Stimulated activated CD4-positive, alpha-beta T cell treated with anti-CD3 and anti-CD28 coated beads, Interleukin-1b, Interleukin-23, amount 100 ng/mL, for 4 hours (primary cell): Measurements from ENCODE around the gene OR52E5.

Experiments
- DNase-seq, 2 donors: peaks; one replicate each; pipeline ENCODE4 v3.0.0-alpha.2; 2020; ENCODE audit warnings: low read depth in 2 of 2

Gene OR52E5

GRCh38 chr11:5892908-5893307, at the start of gene OR52E5:
TSS of gene OR52E5 (plus strand) at chr11:5893208. CDS start at chr11:5900777, 7,569 bp downstream.
- DNase-seq: no peak

- DNase-seq: no peak
These were observed 46.3 kb upstream of the OR52E5 start for GRCh38 chr11:5846701-5847100.

- DNase-seq: no peak
These were observed 45.3 kb upstream of the OR52E5 start for GRCh38 chr11:5847711-5848110.

DNA sequence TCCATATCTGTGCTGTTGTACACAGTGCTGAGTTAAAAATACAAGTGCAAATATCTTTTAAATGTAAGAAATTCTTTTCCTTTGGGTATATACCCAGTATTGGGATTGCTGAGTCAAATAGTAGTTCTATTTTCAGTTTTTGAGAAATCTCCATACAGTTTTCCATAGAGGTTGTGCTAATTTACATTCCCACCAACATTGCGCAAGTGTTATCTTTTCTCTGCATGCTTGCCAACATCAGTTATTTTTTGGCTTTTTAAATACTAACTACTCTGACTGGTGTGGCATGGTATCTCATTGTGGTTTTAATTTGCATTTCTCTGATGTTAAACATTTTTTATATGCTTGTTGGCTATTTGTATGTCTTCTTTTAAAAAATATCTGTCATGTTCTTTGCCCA, 42.0 kb upstream of the OR52E5 start:
- DNase-seq: no peak

DNA sequence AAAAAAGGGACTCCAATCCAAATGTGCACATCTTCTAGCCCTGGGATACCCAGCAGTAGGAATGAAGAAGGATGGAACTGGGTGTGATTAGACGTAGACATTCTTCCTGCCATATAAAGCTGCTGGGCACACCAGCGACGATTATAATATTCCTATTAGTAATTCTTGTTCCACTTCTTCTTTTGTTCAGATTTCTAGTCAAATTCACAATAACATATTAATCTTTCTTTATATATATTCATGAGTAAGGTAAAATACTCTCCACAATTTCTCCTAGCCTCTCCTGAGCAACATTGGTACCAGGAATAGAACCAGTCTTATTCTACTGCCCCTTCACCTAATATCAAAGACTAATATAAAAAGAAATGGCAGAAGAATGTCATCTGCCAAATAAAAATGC, 35.4 kb upstream of the OR52E5 start, which contains the start of gene OR52E8:
OR52E8 (minus strand) TSS at position 101 of the 400 bp plus-strand sequence; CDS start at position 101, 0 bp downstream.
- DNase-seq: no peak

DNA sequence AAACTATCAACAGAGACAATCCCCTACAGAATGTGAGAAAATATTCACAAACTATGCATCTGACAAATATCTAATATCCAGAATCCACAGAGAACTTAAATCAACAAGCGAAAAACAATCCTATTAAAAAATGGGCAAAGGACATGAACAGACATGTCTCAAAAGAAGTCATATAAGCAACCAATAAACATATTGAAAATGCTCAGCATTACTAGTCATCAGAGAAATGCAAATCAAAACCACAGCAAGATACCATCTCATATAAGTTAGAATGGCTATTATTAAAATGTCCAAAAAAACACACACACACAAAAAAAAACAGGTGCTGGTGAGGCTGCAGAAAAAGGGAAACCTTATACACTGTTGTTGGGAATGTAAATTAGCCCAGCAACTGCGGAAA, 27.2 kb upstream of the OR52E5 start:
- DNase-seq: no peak

DNA sequence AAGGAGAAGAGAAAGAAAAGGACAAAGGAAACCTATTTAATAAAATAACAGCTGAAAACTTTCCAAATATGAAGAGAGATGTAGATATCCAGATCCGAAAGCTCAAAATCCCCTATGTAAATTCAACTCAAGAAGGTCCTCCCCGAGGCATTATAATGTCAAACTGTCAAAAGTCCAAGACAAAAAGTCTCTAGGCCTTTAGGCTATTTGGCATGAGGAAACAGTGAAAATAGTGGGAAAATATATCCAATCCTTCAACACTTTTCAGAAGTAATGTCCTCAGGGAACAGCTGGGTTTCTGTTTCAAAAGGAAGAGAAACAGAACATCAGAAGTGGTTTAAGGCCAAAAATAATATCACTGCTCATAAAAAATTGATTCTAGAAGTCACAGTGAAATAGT, 14.4 kb upstream of the OR52E5 start:
- no peak for DNase-seq

GRCh38 chr11:5880329-5880728, 12.7 kb upstream of the OR52E5 start, which contains the start of gene OR52E4:
TSS of gene OR52E4 (plus strand) at chr11:5880629. CDS start at chr11:5884293, 3,664 bp downstream.
- no peak for DNase-seq

DNA sequence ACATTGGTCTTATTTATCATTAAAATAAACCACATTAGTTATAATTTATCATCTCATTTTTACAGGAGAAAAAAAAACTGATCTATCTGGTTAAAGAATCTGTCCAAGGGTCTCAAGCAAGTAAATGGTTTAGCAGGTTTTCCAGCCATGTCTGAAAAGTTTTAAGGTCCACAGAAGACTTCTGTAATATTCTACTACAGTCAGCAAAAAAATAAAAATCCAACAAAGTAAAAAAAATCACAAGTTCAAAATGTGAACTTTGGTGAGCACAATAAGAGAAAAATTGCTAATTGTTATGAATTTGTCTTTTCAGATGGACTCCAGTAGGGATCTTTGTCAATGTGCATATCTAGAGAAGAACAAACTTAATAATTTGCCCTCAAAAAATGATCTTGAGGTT, 11.3 kb upstream of the OR52E5 start:
- no peak for DNase-seq

GRCh38 chr11:5887172-5887571, 5.8 kb upstream of the OR52E5 start:
- DNase-seq: no peak

- DNase-seq: no peak
These were observed 5.3 kb upstream of the OR52E5 start for GRCh38 chr11:5887661-5888060.

DNA sequence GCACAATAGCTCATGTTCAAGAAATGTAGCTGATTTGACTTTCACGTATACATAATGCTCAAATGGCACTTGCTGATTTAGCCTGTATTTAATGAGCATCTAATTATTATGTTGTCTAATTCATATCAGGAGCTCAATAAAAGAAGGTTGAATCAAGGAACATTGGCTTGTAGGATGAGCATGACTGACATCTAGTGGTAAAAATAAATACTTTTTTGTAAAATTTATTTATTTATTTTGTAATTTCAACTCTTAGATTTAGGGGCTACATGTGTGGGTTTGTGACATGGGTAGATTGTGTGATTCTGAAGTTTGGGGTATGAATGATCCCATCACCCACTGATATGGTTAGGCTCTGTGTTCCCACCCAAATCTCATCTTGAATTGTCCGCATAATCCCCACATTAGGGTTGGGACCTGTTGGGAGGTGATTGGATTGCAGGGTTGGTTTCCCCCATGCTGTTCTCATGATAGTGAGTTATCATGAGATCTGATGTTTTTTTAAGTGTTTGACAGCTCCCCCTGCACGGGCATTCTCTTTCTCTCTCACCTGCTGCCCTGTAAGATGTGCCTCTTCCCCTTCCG, 1.7 kb upstream of the OR52E5 start:
- no peak for DNase-seq

- no peak for DNase-seq
These were observed 6.5 kb downstream of the OR52E5 start for GRCh38 chr11:5899534-5899933.

DNA sequence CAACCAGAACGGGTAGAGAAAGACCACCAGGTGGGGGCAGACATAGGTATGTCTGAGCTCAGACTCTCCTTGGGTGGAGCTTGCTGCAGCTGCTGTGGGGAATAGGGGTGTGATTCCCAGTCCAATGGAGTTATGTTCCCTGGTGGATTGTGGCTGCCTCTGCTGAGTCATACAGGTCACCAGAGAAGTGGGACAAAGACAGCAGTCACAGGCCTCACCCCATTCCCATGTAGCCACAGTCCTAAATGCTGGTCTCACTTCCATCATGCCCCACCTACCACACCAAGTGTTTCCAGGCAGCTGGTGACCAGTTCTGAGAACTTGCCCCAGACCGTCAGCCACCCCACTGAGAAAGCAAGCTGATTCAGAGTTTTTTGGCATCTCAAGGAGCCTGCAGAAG, 17.5 kb downstream of the OR52E5 start:
- no peak for DNase-seq

- DNase-seq: no peak
These were observed 29.9 kb downstream of the OR52E5 start for GRCh38 chr11:5922749-5923426.

- no peak for DNase-seq
These were observed 30.4 kb downstream of the OR52E5 start for GRCh38 chr11:5923427-5923776.

DNA sequence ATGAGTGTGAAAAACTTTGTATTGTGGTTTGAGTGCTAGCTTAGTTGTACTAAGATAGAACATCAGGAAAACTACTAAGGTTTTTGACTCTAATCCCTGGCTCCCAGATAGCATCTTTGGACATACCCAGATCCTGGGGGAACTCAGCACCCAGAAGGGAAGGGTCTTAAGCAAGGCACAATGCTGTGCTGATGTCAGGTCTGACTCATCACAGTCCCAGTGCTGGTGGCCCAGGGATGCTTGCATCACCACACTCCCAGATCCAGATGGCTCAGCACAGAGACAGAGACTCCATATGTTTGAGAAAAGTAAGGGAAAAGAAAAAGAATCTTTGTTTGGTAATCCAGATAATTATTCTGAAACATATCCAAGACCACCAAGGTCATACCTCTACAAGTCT, 30.8 kb downstream of the OR52E5 start:
- DNase-seq: no peak

GRCh38 chr11:5928271-5928670, 35.3 kb downstream of the OR52E5 start:
- DNase-seq: no peak

- DNase-seq: no peak
These were observed 35.8 kb downstream of the OR52E5 start for GRCh38 chr11:5928811-5929210.

DNA sequence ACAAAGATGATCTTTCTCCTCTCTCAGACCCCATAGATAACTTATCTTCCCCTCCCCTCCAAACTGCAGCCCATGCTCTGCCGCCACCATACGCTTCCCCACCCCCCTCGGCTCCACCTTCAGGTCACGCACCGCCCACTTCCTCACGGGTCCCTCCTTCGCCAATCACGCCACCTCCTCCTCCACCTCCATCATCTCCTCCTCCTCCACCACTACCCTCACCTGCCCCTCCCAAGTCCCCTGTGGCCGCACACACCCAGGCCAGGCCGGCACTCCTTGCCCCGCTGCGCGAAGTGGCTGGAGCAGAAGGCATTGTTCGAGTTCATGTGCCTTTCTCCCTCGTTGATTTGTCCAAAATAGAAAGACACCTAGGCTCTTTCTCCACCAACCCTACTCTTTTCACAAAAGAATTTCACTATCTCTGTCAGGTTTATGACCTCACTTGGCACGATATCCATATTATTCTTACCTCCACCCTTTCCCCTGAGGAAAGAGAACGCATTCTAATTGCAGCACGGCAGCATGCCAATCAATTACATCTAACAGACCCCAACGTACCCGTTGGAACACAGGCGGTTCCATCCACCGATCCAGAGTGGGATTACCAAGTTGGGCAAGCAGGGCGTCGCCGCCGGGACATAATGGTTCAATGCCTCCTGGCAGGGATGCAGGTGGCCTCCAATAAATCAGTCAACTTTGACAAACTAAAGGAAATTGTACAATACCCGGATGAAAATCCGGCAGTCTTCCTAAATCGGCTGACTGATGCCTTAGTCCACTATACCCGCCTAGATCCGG, 36.8 kb downstream of the OR52E5 start:
- DNase-seq: no peak

GRCh38 chr11:5930614-5931013, 37.6 kb downstream of the OR52E5 start:
- no peak for DNase-seq

DNA sequence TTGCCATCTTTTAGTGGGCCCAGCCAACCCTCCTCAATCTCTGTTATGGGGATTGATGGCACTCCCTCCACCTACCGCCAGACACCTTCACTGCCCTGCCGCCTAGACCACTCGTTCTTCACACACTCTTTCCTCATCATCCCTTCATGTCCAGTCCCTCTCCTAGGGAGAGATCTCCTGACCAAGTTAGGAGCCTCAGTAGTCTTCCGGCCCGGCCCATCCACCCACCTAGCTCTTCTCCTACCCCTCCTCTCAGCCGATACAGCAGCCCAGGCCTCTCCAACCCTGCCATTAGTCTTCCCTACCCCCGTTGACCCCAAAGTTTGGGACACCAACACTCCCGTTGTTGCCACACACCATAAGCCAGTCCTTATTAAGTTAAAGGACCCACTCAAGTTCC, 38.1 kb downstream of the OR52E5 start:
- no peak for DNase-seq

DNA sequence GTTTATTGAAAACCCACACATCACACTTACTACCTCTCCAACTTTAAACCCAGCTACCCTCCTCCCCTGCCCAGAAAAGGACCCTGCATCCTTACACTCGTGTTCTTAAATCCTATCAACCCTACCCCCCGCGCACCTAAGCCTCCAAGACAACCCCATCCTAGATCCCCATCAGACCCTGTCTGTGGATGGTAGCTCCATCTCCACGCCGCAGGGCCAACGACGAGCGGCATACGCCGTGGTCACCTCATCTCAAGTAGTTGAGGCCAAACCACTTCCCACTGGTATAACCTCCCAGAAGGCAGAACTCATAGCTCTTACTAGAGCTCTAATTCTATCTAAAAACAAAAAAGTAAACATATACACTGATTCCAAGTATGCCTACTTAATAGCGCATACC, 39.7 kb downstream of the OR52E5 start:
- DNase-seq: no peak
